HG03095 (cell line): ENCODE measurements around the gene ZNF575.

Source experiments
- ATAC-seq: cut with Tn5 transposase; IDR thresholded peaks from one replicate; pipeline ENCODE4 v1.9.1; 2021; ENCODE audit warnings: moderate library complexity; ENCODE audit not compliant: unreplicated experiment

Gene ZNF575

GRCh38 chr19:43570174-43570791, 37.3 kb downstream of the ZNF575 start:
- ATAC-seq: no peak

- ATAC-seq: no peak
Observed at GRCh38 chr19:43572171-43572588, 39.2 kb downstream of the ZNF575 start.

GRCh38 chr19:43574424-43575155, 41.6 kb downstream of the ZNF575 start:
- no peak for ATAC-seq

- peak; percentile 89 for ATAC-seq
Observed at GRCh38 chr19:43575156-43575950, 42.4 kb downstream of the ZNF575 start, which contains the start of the genes PINLYP and XRCC1. TSS of gene PINLYP (plus strand) at chr19:43575801. CDS start at chr19:43577192, 1,391 bp downstream. TSS of gene XRCC1 (minus strand) at chr19:43575527. CDS start at chr19:43575458, 69 bp downstream.

GRCh38 chr19:43575955-43576878, 43.2 kb downstream of the ZNF575 start:
- ATAC-seq: no peak

- no peak for ATAC-seq
Observed at GRCh38 chr19:43578787-43579186, 45.8 kb downstream of the ZNF575 start.

GRCh38 chr19:43581467-43581866, 48.5 kb downstream of the ZNF575 start:
- no peak for ATAC-seq

- no peak for ATAC-seq
Observed at GRCh38 chr19:43582495-43582894, 49.5 kb downstream of the ZNF575 start.

GRCh38 chr19:43584484-43584883, 51.5 kb downstream of the ZNF575 start:
- ATAC-seq: no peak
